OCI-LY7 (cell line): ENCODE measurements around the gene GLIPR1.

Experiments used
- EZH2phosphoT487 ChIP-seq: fragments of 200-600 bp; sonication (generic); IDR thresholded peaks from 2 replicates; pipeline ENCODE4 v1.6.1; 2018; ENCODE audit warnings: low read depth, borderline replicate concordance, mild to moderate bottlenecking, mixed run types, antibody characterized with exemption, low read length, moderate library complexity, mixed read lengths
- TF ChIP-seq, protein P1 (sequence below): fragments of 200-600 bp; sonication (generic); conservative IDR thresholded peaks from 2 replicates; pipeline ENCODE4 v1.5.1; 2014; ENCODE audit warnings: mild to moderate bottlenecking, antibody characterized with exemption, low read length, moderate library complexity, mixed read lengths

DNA sequence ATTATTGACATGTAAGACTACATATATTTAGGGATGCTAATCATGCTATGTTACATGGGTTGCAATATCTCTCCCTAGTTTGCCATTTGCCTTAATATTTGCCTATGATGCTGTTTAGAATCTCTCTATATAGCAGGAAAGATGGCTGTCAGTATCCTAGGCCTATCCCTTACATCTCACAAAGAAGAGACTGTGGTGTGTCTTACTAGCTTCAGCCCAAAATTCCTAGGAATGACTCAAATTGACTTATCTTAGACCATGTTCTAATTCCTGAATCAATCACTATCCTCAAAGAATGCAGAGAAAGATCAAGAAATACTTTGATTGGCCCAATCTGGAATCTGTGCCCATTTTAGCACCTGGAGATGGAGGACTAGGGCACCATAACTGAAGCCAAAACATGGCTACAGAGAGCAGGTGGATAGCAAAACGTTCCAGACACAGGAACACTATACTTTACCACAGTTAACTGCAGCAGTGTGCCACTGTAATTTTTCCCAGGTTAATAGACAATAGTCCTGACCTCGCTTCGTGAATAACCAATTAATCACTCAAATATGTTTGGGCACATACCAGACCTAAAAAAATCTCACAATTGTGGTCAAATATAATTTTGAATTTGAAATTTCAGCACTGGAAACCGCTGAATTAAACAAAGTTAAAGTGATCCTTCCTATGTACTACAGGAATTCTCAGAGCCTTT is 32.7 kb upstream of the GLIPR1 start:
- TF ChIP-seq, protein P1, sequence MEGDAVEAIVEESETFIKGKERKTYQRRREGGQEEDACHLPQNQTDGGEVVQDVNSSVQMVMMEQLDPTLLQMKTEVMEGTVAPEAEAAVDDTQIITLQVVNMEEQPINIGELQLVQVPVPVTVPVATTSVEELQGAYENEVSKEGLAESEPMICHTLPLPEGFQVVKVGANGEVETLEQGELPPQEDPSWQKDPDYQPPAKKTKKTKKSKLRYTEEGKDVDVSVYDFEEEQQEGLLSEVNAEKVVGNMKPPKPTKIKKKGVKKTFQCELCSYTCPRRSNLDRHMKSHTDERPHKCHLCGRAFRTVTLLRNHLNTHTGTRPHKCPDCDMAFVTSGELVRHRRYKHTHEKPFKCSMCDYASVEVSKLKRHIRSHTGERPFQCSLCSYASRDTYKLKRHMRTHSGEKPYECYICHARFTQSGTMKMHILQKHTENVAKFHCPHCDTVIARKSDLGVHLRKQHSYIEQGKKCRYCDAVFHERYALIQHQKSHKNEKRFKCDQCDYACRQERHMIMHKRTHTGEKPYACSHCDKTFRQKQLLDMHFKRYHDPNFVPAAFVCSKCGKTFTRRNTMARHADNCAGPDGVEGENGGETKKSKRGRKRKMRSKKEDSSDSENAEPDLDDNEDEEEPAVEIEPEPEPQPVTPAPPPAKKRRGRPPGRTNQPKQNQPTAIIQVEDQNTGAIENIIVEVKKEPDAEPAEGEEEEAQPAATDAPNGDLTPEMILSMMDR: no peak
- no peak for TF ChIP-seq EZH2phosphoT487
